NB4 (cell line): ENCODE data around the gene SELENOS.

Source experiments
- CTCF ChIP-seq: IDR thresholded peaks from one replicate; pipeline ENCODE4 v1.5.1; 2012; ENCODE audit warnings: low read depth, low read length
- MAX ChIP-seq: IDR thresholded peaks from 2 replicates; pipeline ENCODE4 v1.6.1; 2011; ENCODE audit warnings: low read depth, low read length
- POLR2A ChIP-seq: IDR thresholded peaks from 2 replicates; pipeline ENCODE4 v1.6.1; 2011; ENCODE audit warnings: mild to moderate bottlenecking; ENCODE audit not compliant: insufficient read length; ENCODE audit errors: extremely low read depth

DNA sequence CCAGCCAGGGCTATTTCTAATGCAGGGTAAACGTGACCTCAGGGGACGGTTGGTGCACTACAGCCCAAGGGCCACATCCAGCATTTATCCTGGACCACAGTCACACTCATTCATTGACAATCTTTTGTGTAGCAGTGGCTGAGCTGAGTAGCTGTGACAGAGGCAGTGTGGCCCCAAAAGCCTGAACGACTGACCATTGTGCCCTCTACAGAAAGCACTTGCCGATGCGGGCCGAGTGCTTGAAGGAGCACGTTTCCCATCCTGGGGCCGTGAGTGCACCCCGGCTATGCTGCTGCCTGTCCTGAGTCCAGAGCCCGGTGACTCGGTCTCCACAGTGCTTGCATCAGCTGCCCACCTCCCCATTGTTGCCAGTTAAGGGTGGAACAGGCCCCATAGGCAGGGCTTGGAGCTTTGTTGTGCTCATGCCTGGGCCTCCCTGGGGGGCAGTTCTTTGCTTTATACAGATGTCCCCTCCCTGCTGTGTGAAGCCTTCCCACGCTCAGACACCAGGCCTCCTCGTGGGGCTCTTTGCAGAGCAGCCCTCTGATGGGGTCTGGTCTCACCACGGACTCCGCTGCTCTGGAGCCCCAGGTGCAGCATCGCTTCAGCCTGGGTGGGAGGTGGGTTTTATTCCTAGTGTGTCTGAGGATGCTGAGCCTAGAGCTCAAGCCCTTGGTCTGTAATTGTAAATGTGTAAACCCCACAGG is 30.8 kb upstream of the SELENOS start:
- no peak for TF ChIP-seq MAX
- TF ChIP-seq POLR2A: no peak
- TF ChIP-seq CTCF: no peak
